Measurements from ENCODE around the gene ZCCHC8.
A peak's percentile ranks its signal among the peaks of the same experiment; 100 is the strongest.

DNA sequence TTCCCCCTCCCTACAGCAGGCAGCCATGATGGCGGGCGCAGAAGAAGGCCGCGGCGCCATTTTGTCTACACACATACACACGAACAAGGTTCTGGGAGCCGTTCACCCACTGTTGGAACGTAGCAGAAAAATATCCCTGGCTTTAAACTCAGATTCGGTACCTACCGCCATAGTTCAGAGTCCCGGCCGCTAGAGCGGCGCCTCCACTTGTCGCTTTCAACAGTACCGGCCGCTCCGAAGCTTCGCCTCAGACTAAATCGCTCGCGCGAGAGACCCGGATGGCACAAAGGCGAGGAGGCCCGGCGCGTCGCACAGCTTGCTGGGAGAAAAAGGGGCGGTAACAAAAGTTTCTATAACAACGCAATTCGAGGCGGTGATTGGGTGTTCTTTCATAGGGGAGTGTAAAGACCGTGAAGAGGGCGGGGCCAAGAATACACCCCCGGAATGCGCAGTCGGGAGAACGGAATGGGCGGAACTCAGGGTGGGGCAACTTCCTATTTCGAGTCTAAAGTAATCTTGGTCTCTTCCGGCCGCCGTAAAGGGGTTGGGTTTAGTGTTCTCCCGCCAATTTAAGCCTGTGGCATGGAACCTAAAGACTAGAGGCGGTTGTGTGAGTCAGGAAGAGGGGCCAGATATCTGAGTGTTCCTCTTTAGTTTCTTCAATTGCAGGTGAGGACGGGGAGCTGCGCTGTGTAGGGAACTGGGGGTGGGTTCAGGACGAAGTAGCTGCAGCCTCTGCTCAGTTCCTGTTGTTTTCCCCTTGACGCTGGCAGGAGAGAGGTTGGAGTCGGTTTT lies 26.1 kb upstream of the ZCCHC8 start, which contains the start of the genes KNTC1 and RSRC2:
- TF ChIP-seq, protein P1, sequence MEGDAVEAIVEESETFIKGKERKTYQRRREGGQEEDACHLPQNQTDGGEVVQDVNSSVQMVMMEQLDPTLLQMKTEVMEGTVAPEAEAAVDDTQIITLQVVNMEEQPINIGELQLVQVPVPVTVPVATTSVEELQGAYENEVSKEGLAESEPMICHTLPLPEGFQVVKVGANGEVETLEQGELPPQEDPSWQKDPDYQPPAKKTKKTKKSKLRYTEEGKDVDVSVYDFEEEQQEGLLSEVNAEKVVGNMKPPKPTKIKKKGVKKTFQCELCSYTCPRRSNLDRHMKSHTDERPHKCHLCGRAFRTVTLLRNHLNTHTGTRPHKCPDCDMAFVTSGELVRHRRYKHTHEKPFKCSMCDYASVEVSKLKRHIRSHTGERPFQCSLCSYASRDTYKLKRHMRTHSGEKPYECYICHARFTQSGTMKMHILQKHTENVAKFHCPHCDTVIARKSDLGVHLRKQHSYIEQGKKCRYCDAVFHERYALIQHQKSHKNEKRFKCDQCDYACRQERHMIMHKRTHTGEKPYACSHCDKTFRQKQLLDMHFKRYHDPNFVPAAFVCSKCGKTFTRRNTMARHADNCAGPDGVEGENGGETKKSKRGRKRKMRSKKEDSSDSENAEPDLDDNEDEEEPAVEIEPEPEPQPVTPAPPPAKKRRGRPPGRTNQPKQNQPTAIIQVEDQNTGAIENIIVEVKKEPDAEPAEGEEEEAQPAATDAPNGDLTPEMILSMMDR (IDR thresholded peaks at IDR 0.05; ENCODE audit: low read depth, low read length): no peak
- TF ChIP-seq, protein P2, sequence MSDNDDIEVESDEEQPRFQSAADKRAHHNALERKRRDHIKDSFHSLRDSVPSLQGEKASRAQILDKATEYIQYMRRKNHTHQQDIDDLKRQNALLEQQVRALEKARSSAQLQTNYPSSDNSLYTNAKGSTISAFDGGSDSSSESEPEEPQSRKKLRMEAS (IDR thresholded peaks at IDR 0.05; ENCODE audit: low read depth, low read length): peak; percentile 60
- TF ChIP-seq POLR2A (IDR thresholded peaks at IDR 0.05; ENCODE audit: extremely low read depth, insufficient read length): peak; percentile 99

Data from NB4 (cell line).